Neural cell (in vitro differentiated cells): Measurements from ENCODE around the gene PFDN6. TPM values are rescaled to one million over a fixed set of nuclear protein-coding genes. Genes with fewer than 3 reads are reported as not detected.
A peak's percentile ranks its signal among the peaks of the same experiment; 100 is the strongest.
"Not testable (repeated sequence)": the region's sequence is repeated elsewhere in the genome, so short reads cannot be mapped to it uniquely, and the experiment has no call there.

Experiments used
- H2AFZ ChIP-seq: fragments of 200-600, 300-800 bp; sonication (generic), shearing (Covaris generic); 2 replicates; pipeline ENCODE4 v1.6.0; 2014; ENCODE audit warnings: low read depth, mild to moderate bottlenecking, antibody characterized with exemption, low read length, moderate library complexity
- H3F3A ChIP-seq: fragments of 200-600 bp; shearing (Covaris generic); 2 replicates; pipeline ENCODE4 v1.6.1; 2016; ENCODE audit warnings: mild to moderate bottlenecking, moderate library complexity, mixed read lengths, antibody characterized with exemption, low read length; ENCODE audit not compliant: insufficient read depth, poor library complexity, severe bottlenecking
- H3K27ac ChIP-seq: fragments of 200-600, 300-800 bp; sonication (generic), shearing (Covaris generic); 2 replicates; pipeline ENCODE4 v1.5.1; 2014; ENCODE audit warnings: mild to moderate bottlenecking, low read length, moderate library complexity
- H3K27me3 ChIP-seq: fragments of 300-800, 200-600 bp; sonication (generic), shearing (Covaris generic); 2 replicates; pipeline ENCODE4 v1.6.0; 2014; ENCODE audit warnings: mild to moderate bottlenecking, low read depth, low read length, moderate library complexity; ENCODE audit not compliant: insufficient read depth
- H3K36me3 ChIP-seq: fragments of 300-800, 200-600 bp; sonication (generic), shearing (Covaris generic); 2 replicates; pipeline ENCODE4 v1.5.1; 2014; ENCODE audit warnings: mild to moderate bottlenecking, antibody characterized with exemption, low read length, moderate library complexity; ENCODE audit not compliant: insufficient read depth
- H3K4me2 ChIP-seq: fragments of 300-800, 200-600 bp; sonication (generic), shearing (Covaris generic); 2 replicates; pipeline ENCODE4 v1.6.0; 2014; ENCODE audit warnings: mild to moderate bottlenecking, low read length
- H3K4me3 ChIP-seq: fragments of 300-800, 200-600 bp; sonication (generic), shearing (Covaris generic); 2 replicates; pipeline ENCODE4 v1.5.1; 2014; ENCODE audit warnings: mild to moderate bottlenecking, low read length, moderate library complexity
- H3K79me2 ChIP-seq: fragments of 200-600 bp; shearing (Covaris generic); replicated peaks from 2 replicates; pipeline ENCODE4 v1.6.0; 2014; ENCODE audit warnings: mild to moderate bottlenecking, low read length, moderate library complexity; ENCODE audit not compliant: insufficient read depth
- H3K9ac ChIP-seq: fragments of 300-800, 200-600 bp; sonication (generic), shearing (Covaris generic); 2 replicates; pipeline ENCODE4 v1.6.1; 2016; ENCODE audit warnings: mild to moderate bottlenecking, low read length, mixed read lengths
- H3K9me2 ChIP-seq: fragments of 200-600 bp; shearing (Covaris generic); 2 replicates; pipeline ENCODE4 v1.6.1; 2016; ENCODE audit warnings: mild to moderate bottlenecking, low read length, mixed read lengths; ENCODE audit not compliant: insufficient read depth
- H3K9me3 ChIP-seq: fragments of 200-600, 300-800 bp; sonication (generic), shearing (Covaris generic); 2 replicates; pipeline ENCODE4 v1.6.1; 2016; ENCODE audit warnings: mild to moderate bottlenecking, mixed run types, low read length, moderate library complexity, mixed read lengths
- H4K20me1 ChIP-seq: fragments of 200-600 bp; shearing (Covaris generic); 2 replicates; pipeline ENCODE4 v1.6.1; 2016; ENCODE audit warnings: mild to moderate bottlenecking, mixed run types; ENCODE audit not compliant: insufficient read depth
- CTCF ChIP-seq: fragments of 450-650 bp; IDR thresholded peaks from 2 replicates; pipeline ENCODE4 v1.5.1; 2014; ENCODE audit warnings: antibody characterized with exemption, mild to moderate bottlenecking, moderate library complexity; ENCODE audit not compliant: poor library complexity, severe bottlenecking
- EP300 ChIP-seq: fragments of 450-650 bp; conservative IDR thresholded peaks from 2 replicates; pipeline ENCODE4 v1.6.1; 2014; ENCODE audit warnings: antibody characterized with exemption, mild to moderate bottlenecking, moderate library complexity; ENCODE audit not compliant: poor library complexity, severe bottlenecking
- EZH2 ChIP-seq: fragments of 200-600, 300-800 bp; shearing (Covaris generic), sonication (generic); IDR thresholded peaks from 2 replicates; pipeline ENCODE4 v1.6.1; 2014; ENCODE audit warnings: antibody characterized with exemption, low read length, borderline replicate concordance, mild to moderate bottlenecking; ENCODE audit not compliant: insufficient read depth, poor library complexity, severe bottlenecking
- MXI1 ChIP-seq: fragments of 450-650 bp; conservative IDR thresholded peaks from 2 replicates; pipeline ENCODE4 v1.6.1; 2014; ENCODE audit warnings: antibody characterized with exemption, mild to moderate bottlenecking; ENCODE audit not compliant: poor library complexity, severe bottlenecking
- POLR2AphosphoS5 ChIP-seq: IDR thresholded peaks from 2 replicates; pipeline ENCODE4 v1.6.1; 2012
- RAD21 ChIP-seq: fragments of 450-650 bp; conservative IDR thresholded peaks from 2 replicates; pipeline ENCODE4 v1.6.1; 2014; ENCODE audit warnings: antibody characterized with exemption, mild to moderate bottlenecking, moderate library complexity
- REST ChIP-seq: IDR thresholded peaks from 2 replicates; pipeline ENCODE4 v1.6.1; 2012; ENCODE audit warnings: borderline replicate concordance
- SMC3 ChIP-seq: fragments of 450-650 bp; conservative IDR thresholded peaks from 2 replicates; pipeline ENCODE4 v1.6.1; 2014; ENCODE audit warnings: antibody characterized with exemption, mild to moderate bottlenecking, moderate library complexity; ENCODE audit not compliant: poor library complexity
- TAF1 ChIP-seq: IDR thresholded peaks from 2 replicates; pipeline ENCODE4 v1.6.1; 2012; ENCODE audit warnings: low read depth
- polyA plus RNA-seq: library from polyadenylated mRNA; depleted of rRNA; stranded (reverse); fragments of >200 nt; gene quantifications from 2 replicates; pipeline ENCODE4 v1.2.3, GENCODE V29; 2014

The PFDN6 gene
- polyA plus RNA-seq, 1 donor from 2014 or later, result 109 TPM

GRCh38 chr6:33273924-33274902 is 15.2 kb upstream of the PFDN6 start:
- no peak overlapping the region for H3K27ac ChIP-seq
- TF ChIP-seq MXI1 (no peak), REST (no peak), TAF1 (no peak), RAD21 (no peak), SMC3 (no peak), POLR2AphosphoS5 (no peak), EP300 (no peak), EZH2 (no peak)
- no peaks in the 10 kb centered on the region for H3F3A ChIP-seq
- H3K4me3 ChIP-seq, result peak overlapping the region; percentile 22
- no peaks in the 10 kb centered on the region for H3K9me3 ChIP-seq
- H3K27me3 ChIP-seq, result no peaks in the 10 kb centered on the region
- H3K4me2 ChIP-seq, result no peak overlapping the region
- H4K20me1 ChIP-seq, result no peaks in the 10 kb centered on the region
- H3K9me2 ChIP-seq, result no peaks in the 10 kb centered on the region
- peaks cover 19% of the 10 kb centered on the region for H3K79me2 ChIP-seq
- H3K36me3 ChIP-seq, result no peaks in the 10 kb centered on the region
- no peak overlapping the region for H2AFZ ChIP-seq
- no peak overlapping the region for H3K9ac ChIP-seq

- H4K20me1 ChIP-seq, H3K9me3 ChIP-seq, H3K27me3 ChIP-seq, H2AFZ ChIP-seq, H3K9me2 ChIP-seq, H3K36me3 ChIP-seq, H3F3A ChIP-seq: not testable (repeated sequence)
- Histone ChIP-seq H3K4me3 (peak overlapping the region; percentile 82), H3K79me2 (peaks cover 19% of the 10 kb centered on the region), H3K27ac (peak overlapping the region; percentile 77), H3K4me2 (peak overlapping the region; percentile 75), H3K9ac (peak overlapping the region; percentile 81)
Measured at GRCh38 chr6:33275795-33276580, 13.4 kb upstream of the PFDN6 start.

DNA sequence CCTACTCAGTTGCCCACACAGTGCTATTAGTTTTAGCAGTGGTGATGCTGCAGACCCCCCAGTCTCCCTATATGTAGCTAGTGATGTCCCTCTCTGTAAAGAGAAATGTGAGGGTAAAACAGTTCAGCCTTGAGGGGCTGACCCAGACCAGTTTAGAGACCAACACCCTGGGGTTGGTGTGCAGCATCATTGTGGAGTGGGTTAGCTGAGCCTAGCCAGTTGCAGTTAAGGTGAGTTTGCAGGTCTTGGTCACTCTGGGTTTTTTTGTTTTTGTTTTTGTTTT is 12.9 kb upstream of the PFDN6 start:
- H3F3A ChIP-seq, result no peaks in the 10 kb centered on the region
- H3K9me2 ChIP-seq, result no peaks in the 10 kb centered on the region
- peak overlapping the region; percentile 75 for H3K4me2 ChIP-seq
- no peaks in the 10 kb centered on the region for H3K36me3 ChIP-seq
- peak overlapping the region; percentile 14 for H2AFZ ChIP-seq
- no peaks in the 10 kb centered on the region for H3K27me3 ChIP-seq
- no peaks in the 10 kb centered on the region for H3K9me3 ChIP-seq
- no peaks in the 10 kb centered on the region for H4K20me1 ChIP-seq
- peaks cover 19% of the 10 kb centered on the region for H3K79me2 ChIP-seq
- H3K4me3 ChIP-seq, result peak overlapping the region; percentile 82
- peak overlapping the region; percentile 81 for H3K9ac ChIP-seq
- peak overlapping the region; percentile 77 for H3K27ac ChIP-seq
- TF ChIP-seq POLR2AphosphoS5 (no peak), CTCF (no peak), MXI1 (no peak), EZH2 (no peak), REST (no peak), EP300 (no peak), RAD21 (no peak), SMC3 (no peak), TAF1 (no peak)
